Measurements from ENCODE around the gene TMEM106A. TPM values are rescaled to one million over a fixed set of nuclear protein-coding genes. Genes with fewer than 3 reads are reported as not detected.
A peak's percentile ranks its signal among the peaks of the same experiment; 100 is the strongest.
"Not testable (repeated sequence)": the region's sequence is repeated elsewhere in the genome, so short reads cannot be mapped to it uniquely, and the experiment has no call there.

TMEM106A gene
- total and polyA plus RNA-seq, 10 donors = 2.8 to 53.4 (median 30.7) TPM

DNA sequence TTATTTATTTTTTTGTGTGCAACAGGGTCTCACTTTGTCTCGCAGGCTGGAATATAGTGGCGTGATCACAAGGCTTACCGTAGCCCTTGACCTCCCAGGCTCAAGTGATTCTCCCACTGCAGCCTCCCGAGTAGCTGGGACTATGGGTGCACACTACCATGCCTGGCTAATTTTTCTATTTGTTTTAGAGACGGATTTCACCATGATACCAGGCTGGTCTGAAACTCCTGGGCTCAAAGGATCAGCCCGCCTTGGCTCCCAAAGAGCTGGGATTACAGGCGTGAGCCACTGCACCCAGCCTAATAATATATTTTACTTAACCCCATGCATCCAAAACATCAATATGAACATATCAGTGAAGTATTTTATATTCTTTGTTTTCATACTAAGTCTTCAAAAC is 14.7 kb downstream of the TMEM106A start:
- Histone ChIP-seq H3K4me1 (peaks cover 0 to 9% (median 0%) of the 10 kb centered on the region in 6 donors), H3K4me3 (no peak overlapping the region), H3K27me3 (replicated peaks in 1 of 7) (no peaks in the 10 kb centered on the region), H3K27ac (no peak overlapping the region), H3K36me3 (peaks cover 0 to 55% (median 19%) of the 10 kb centered on the region in 6 donors), H3K9me3 (no peaks in the 10 kb centered on the region)
- intact Hi-C loops (cut with DNase I; ENCODE audit: low total_unique reads) = no loop called here
- no peak for TF ChIP-seq POLR2AphosphoS5 (IDR thresholded peaks at IDR 0.05)
- TF ChIP-seq, protein P1, sequence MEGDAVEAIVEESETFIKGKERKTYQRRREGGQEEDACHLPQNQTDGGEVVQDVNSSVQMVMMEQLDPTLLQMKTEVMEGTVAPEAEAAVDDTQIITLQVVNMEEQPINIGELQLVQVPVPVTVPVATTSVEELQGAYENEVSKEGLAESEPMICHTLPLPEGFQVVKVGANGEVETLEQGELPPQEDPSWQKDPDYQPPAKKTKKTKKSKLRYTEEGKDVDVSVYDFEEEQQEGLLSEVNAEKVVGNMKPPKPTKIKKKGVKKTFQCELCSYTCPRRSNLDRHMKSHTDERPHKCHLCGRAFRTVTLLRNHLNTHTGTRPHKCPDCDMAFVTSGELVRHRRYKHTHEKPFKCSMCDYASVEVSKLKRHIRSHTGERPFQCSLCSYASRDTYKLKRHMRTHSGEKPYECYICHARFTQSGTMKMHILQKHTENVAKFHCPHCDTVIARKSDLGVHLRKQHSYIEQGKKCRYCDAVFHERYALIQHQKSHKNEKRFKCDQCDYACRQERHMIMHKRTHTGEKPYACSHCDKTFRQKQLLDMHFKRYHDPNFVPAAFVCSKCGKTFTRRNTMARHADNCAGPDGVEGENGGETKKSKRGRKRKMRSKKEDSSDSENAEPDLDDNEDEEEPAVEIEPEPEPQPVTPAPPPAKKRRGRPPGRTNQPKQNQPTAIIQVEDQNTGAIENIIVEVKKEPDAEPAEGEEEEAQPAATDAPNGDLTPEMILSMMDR (IDR thresholded peaks at IDR 0.05 in 8 of 11, conservative IDR thresholded peaks at IDR 0.05 in 3 of 11) = no peak
- TF ChIP-seq POLR2A (IDR thresholded peaks at IDR 0.05) = no peak
- 93 to 98% (median 94%) methylated on average over 7 of the region's 7 CpGs for WGBS, 5 donors
- no peak for DNase-seq

DNA sequence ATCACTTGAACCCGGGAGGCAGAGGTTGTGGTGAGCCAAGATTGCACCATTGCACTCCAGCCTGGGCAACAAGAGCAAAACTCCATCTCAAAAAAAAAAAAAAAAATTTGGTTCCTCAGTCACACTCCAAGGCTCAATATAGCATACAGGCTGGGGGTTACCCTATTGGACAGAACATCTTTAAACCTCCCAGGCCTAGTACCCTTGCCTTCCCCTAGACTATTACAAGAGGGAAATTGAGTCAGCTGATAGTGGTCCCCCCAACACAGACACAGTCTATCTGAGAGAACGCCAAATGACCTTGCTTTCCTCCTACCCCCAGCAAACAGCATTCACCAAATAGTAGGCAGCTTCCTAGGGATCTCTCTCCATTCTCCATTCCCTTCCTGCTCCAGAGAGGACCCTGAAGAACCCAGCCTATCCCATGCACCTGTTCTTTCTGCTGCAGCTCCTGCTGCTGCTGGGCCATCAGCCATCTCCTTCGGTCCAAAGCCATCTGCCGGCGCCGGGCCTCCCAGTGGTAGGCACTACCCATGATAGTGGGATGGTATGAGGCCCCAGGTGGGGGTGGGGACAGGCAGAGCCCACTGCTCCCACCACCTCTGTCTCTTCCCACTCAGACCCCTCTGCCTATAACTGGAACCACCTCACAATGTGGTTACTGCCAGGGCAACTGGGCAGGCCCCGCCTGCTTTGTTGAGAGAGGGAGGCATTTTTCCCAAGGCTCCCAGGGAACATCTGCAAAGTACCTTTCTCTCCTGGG is 16.5 kb downstream of the TMEM106A start, which contains the start of gene CCDC200:
Gene CCDC200, minus strand, starts transcription at position 604 of the 763 bp plus-strand sequence. Its CDS starts 69 bp downstream, at position 535.
- intact Hi-C loops (cut with DNase I; ENCODE audit: low total_unique reads); H3K27me3 ChIP-seq (replicated peaks in 1 of 7); DNase-seq; H3K9me3 ChIP-seq; H3K4me3 ChIP-seq; H3K27ac ChIP-seq: not testable (repeated sequence)
- H3K4me1 ChIP-seq = peaks cover 0 to 18% (median 8%) of the 10 kb centered on the region in 6 donors
- H3K36me3 ChIP-seq = peaks cover 0 to 39% (median 19%) of the 10 kb centered on the region in 6 donors
- WGBS, 5 donors = no CpG with 5 or more reads among the region's 7 CpGs

DNA sequence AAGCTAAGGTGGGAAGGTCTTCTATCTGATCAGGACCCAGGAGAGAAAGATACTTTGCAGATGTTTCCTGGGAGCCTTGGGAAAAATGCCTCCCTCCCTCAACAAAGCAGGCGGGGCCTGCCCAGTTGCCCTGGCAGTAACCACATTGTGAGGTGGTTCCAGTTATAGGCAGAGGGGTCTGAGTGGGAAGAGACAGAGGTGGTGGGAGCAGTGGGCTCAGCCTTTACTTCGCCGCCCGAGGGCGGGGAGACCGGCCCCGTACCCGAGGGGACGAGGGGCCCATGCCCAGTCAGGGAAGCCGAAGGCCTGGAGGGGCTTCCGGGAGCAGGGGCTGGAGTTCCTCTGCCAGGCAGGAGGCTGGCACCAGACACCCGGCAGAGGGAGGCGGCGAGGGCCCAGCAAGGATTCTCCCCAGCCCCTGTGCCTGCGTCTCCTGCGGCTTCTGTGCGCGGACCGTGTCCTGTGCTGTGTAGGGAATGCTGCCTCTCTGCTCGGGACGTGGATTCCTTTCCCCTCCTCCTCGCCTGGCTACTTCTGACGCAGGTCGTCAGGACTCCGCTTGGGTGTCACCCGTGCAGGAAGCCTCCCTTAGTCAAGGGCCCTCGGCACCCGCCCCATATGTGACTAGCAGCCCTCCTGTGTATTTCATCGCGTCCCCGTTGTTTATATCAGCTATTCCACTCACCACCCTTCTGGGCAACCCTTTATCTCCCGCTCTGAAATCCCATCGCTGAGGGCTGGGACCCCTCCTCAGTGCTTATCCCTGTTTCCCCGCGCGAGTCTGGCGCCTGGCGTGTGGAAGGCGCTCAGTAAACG is 19.7 kb downstream of the TMEM106A start:
- intact Hi-C loops (cut with DNase I; ENCODE audit: low total_unique reads) = not testable (repeated sequence)
- H3K27ac ChIP-seq = peak overlapping the region in 6 of 8 donors; percentile 22 to 71 (median 66)

DNA sequence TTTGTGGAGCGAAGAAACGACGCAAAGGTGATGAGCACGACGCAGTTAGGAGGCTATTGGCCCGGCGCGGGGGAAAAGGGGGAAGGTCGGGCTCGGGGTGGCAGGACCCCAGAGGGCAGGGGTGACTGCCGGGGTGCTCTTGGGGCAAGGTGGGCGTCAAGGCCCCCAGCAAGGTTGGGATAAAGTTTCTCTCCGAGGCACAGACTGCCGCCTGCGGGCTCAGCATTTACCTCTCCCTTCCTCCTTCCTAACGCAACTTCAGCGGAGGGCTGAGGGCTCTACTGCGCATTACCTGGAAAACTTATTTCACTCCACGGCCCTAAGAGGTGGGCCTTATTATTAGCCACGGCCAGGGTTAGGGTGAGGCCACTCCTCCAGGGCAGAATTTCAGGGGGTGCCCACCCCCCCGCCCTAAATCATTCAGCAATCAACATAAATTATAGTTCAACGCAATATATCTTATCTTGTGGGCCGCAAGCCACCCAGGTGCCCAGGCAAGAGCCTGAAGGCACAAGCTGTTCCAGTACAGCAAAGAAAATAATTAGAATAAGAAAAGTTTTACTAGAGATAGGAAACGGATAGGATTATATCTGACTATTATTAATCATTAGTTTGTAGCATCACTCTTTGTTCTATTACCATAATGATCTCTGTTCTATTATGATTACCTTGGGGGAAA is 20.5 kb downstream of the TMEM106A start:
- peak overlapping the region in 6 of 8 donors; percentile 1 to 71 (median 60) for H3K27ac ChIP-seq
- peak; percentile 96 for DNase-seq
- H3K27me3 ChIP-seq (replicated peaks in 1 of 7); H3K4me1 ChIP-seq; H3K9me3 ChIP-seq; H3K36me3 ChIP-seq; intact Hi-C loops (cut with DNase I; ENCODE audit: low total_unique reads): not testable (repeated sequence)
- H3K4me3 ChIP-seq = peak overlapping the region in 4 of 8 donors; percentile 0 to 39 (median 18)
- WGBS, 5 donors = 69 to 89% (median 80%) methylated on average over 8 to 21 of the region's 24 CpGs

More for the DNA sequence above, 19.7 kb downstream of the TMEM106A start:
- WGBS, 5 donors = 56 to 84% (median 74%) methylated on average over 15 to 28 of the region's 40 CpGs
- H3K36me3 ChIP-seq; H3K4me1 ChIP-seq; H3K27me3 ChIP-seq (replicated peaks in 1 of 7); H3K9me3 ChIP-seq: not testable (repeated sequence)
- TF ChIP-seq POLR2AphosphoS5 (IDR thresholded peaks at IDR 0.05) = peak in 2 of 3 donors; percentile 29 to 71
- DNase-seq = peak; percentile 22
- H3K4me3 ChIP-seq = peak overlapping the region in 4 of 8 donors; percentile 0 to 39 (median 18)

DNA sequence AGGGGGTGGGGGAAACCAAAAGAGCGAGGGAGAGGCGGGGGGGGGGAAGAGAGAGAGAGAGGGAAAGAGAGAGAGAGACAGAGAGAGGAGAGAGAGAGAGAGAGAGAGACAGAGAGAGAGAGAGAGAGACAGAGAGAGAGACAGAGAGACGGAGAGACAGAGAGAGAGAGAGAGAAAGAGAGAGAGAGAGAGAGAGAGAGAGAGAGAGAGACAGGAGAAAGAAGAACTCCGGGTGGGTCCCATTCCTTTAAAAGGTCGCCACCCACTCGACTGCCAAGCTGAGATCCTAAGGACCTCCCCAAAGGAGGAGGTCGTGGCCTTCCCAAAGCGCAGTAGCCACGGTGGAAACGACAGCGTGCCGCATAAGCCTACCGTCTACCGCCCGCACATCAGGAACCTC is 21.6 kb downstream of the TMEM106A start:
- H3K9me3 ChIP-seq; intact Hi-C loops (cut with DNase I; ENCODE audit: low total_unique reads); H3K27ac ChIP-seq; H3K4me3 ChIP-seq; H3K4me1 ChIP-seq; DNase-seq; H3K27me3 ChIP-seq (replicated peaks in 1 of 7); H3K36me3 ChIP-seq: not testable (repeated sequence)
- 0% methylated on average over 3 of the region's 15 CpGs; no CpG with 5 or more reads in 4 of the 5 donors for WGBS, 5 donors

DNA sequence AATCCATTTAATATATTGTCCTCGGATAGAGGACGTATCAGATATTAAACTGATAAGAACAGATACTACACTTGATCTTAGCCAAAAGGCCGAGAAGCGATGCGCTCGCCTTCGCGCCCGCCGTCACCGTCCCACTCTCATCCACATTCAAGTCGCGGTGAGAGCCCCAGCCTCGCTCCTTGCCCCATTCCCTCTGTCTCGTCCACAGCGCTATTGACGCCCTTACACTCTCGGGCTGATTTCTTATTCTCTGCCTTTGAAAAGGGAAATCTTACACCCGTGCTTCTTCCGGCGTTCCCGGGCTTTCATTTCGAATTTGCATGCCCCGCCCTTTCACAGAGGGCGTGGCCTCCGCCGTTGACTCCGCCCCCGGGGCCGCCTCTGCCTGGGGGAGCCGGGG is 22.2 kb downstream of the TMEM106A start, which contains the start of gene RNU2-1:
Gene RNU2-1, minus strand, starts transcription at position 101 of the 400 bp plus-strand sequence.
- not testable (repeated sequence) for H3K27ac ChIP-seq; H3K27me3 ChIP-seq (replicated peaks in 1 of 7)
- no CpG with 5 or more reads among the region's 31 CpGs for WGBS, 5 donors

DNA sequence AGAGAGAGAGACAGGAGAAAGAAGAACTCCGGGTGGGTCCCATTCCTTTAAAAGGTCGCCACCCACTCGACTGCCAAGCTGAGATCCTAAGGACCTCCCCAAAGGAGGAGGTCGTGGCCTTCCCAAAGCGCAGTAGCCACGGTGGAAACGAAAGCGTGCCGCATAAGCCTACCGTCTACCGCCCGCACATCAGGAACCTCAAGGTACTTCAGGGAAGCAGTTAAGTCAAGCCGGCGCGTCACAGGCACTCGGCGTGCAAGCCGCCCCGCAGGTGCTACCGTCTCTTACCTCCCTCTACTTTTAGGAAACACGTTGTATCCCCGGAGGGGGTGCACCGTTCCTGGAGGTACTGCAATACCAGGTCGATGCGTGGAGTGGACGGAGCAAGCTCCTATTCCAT is 27.9 kb downstream of the TMEM106A start:
- H3K27me3 ChIP-seq (replicated peaks in 1 of 7); H3K9me3 ChIP-seq; H3K36me3 ChIP-seq; DNase-seq; intact Hi-C loops (cut with DNase I; ENCODE audit: low total_unique reads); H3K4me3 ChIP-seq; H3K4me1 ChIP-seq; H3K27ac ChIP-seq: not testable (repeated sequence)
- 0% methylated on average over 1 of the region's 26 CpGs; no CpG with 5 or more reads in 4 of the 5 donors for WGBS, 5 donors

More for the DNA sequence above, 22.2 kb downstream of the TMEM106A start, which contains the start of gene RNU2-1:
- DNase-seq; H3K9me3 ChIP-seq; intact Hi-C loops (cut with DNase I; ENCODE audit: low total_unique reads); H3K36me3 ChIP-seq; H3K4me3 ChIP-seq; H3K4me1 ChIP-seq: not testable (repeated sequence)

DNA sequence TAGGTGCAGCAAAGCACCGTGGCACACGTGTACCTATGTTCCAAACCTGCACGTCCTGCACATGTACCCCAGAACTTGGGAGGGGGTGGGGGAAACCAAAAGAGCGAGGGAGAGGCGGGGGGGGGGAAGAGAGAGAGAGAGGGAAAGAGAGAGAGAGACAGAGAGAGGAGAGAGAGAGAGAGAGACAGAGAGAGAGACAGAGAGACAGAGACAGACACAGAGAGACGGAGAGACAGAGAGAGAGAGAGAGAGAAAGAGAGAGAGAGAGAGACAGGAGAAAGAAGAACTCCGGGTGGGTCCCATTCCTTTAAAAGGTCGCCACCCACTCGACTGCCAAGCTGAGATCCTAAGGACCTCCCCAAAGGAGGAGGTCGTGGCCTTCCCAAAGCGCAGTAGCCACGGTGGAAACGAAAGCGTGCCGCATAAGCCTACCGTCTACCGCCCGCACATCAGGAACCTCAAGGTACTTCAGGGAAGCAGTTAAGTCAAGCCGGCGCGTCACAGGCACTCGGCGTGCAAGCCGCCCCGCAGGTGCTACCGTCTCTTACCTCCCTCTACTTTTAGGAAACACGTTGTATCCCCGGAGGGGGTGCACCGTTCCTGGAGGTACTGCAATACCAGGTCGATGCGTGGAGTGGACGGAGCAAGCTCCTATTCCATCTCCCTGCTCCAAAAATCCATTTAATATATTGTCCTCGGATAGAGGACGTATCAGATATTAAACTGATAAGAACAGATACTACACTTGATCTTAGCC is 29.1 kb downstream of the TMEM106A start:
- H3K27ac ChIP-seq; DNase-seq; H3K27me3 ChIP-seq (replicated peaks in 1 of 7); intact Hi-C loops (cut with DNase I; ENCODE audit: low total_unique reads); H3K9me3 ChIP-seq; H3K4me1 ChIP-seq; H3K36me3 ChIP-seq; H3K4me3 ChIP-seq: not testable (repeated sequence)
- WGBS, 5 donors = 0% methylated on average over 3 of the region's 34 CpGs; no CpG with 5 or more reads in 4 of the 5 donors

Data from spleen (tissue), 11 donors.